RCC 7860 (cell line): Measurements from ENCODE around the gene C19orf38.
A peak's percentile ranks its signal among the peaks of the same experiment; 100 is the strongest.
"Not testable (repeated sequence)": the region's sequence is repeated elsewhere in the genome, so short reads cannot be mapped to it uniquely, and the experiment has no call there.

Source experiments
- DNase-seq: peaks from one replicate; pipeline ENCODE4 v3.0.0-alpha.2; 2015; ENCODE audit warnings: low spot score
- FAIRE-seq: peaks from 2 replicates; lab custom pipeline; 2012; peaks lifted over from hg19 to GRCh38; lab: Jason Lieb, UNC

C19orf38 gene

DNA sequence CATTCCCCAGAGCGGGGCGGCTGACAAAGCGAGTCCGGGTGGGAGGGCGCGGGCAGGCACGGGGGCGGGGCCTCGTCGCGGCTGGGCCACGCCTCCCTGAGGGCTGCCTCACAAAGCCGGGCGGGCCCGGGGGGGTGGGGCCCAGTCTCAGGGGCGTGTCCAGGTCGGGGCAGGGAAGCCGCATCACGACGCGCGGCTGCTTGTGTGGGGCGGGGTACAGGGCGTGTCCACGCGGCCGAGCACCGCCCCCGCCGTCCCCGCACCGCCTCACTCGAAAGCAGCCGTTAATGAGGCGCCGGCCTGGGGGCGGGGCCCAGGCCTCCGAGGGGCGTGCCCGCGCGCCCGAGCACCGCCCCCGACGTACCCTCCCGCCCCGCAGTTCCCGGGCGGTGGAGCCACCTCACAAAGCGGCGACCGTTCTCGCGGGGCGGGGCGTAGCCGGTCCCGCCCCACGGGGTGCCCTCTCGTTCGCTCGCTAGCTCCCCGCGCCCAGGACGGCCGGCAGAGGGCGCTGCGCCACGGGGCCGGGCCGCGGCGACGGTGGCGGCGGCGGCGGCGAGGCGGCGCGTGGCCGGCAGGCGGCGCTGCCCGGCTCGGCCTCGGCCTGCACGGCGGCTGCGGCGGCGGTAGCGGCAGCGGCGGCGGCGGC, 22.9 kb downstream of the C19orf38 start, which contains the start of gene CARM1:
TSS of gene CARM1 (plus strand) at position 599 of the 649 bp plus-strand sequence. CDS start 150 bp downstream, outside the sequence.
- FAIRE-seq = no peak
- peak; percentile 96 for DNase-seq

DNA sequence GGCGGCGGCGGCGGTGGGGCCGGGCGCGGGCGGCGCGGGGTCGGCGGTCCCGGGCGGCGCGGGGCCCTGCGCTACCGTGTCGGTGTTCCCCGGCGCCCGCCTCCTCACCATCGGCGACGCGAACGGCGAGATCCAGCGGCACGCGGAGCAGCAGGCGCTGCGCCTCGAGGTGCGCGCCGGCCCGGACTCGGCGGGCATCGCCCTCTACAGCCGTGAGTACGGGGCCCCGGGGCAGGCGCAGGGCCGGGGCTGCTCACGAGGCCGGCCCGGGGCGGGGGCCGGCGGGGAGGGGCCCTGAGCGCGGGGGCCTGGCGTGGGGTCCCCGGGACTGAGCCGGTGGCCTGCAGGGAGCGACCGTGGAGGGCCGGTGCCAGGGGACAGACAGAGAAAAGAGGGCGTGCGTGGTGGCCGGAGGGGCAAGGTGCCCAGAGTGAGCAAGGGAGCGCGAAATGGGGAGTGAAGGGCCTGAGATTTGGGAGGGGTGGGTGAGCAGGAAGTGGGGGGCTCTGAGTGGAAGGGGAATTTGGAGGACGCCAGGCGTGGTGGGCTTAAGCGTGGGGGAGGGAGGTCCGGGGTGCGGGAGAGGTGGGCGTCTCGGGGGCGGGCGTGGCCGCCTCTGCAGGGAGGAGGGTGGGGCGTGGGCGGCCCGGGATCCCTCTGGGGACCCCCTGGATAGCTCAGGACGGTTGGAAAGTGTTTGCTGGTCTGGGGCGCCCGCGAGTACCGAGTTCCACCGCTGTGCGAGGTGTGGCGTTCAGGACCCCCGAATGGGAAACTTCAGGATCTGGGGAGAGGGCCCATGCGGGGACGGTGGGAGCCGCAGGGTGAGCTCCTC, 23.7 kb downstream of the C19orf38 start:
- no peak for DNase-seq
- FAIRE-seq = no peak

DNA sequence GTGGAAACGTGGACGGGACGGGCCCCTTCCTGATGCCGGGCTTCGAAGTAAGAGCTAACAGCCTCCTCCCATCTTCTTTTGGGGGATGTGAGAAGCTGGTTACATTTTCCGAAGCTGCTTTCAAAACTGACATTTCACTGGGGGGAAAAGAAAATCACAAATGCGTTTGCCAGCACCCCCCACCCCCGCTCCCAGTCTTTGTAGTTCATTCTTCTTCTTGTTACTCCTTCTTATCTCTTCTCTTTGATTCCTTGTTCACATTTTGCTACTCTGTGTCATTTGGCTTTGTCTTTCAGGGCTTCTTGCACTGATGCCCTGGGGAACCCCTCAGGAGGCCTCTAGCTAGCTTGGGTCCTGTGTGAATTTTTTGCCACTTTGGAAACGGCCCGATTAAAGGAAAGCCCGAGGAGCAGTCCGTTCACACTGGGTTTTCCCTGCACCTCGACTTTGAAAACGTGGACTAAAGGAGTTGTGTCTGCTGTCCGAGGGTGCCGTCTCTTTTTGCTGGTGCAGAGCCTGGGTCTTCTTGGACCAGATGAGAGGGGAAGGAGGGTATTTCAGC, 24.4 kb downstream of the C19orf38 start:
- FAIRE-seq (no peak), DNase-seq (no peak)

DNA sequence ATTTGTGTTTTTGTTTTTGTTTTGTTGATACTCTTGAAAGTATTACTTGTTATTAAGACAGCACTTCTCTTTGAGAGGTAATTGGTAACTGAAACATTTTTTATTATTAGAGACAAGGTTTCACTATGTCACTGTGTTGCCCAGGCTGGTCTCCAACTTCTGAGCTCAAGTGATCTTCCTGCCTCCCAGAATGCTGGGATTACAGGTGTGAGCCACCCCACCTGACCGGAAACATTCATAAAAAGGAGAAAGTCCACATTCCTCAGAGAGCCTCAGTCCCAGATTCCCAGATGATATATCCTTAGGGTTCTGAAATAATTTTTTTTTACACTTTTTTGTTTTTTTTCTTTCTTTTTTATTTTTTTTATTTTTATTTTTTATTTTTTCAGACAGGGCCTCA, 25.8 kb downstream of the C19orf38 start:
- FAIRE-seq (no peak), DNase-seq (no peak)

DNA sequence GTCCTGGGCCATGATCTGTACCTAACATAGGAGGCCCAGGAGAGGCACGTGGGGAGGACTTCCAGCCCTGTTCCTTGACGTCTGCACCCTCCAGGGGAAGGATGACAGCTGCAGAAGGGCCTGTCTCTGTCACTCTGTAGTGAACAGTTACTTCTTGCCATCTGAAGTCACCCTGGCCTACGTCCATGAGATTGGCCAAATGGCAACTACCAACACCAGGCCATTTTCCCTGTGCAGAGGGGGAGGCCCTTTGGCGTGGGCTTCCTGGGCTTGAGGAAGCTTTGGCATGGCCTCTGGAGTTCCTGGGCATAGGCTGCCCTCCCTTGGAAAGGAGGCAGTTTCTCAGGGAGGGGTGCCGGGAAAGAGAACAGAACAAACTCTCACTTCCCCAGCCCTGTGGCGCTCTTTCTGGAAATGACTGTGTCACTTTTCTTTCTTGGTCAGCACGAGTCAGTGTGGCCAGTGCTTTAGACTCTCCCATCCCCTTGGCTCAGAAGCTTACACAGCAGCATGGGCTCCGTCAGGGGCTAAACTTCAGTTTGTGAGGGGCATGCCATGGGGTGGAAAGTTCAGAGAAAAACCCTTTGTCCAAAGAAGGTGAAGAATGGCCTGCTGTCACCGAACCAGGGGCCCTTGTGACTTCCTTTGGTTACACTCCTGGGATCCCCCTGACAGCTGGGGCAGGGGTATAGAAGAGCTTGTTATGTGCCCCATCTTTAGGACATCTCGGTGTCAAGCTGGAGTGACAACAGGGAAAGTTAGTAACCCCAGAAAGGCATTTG, 28.4 kb downstream of the C19orf38 start:
- FAIRE-seq (no peak), DNase-seq (no peak)

DNA sequence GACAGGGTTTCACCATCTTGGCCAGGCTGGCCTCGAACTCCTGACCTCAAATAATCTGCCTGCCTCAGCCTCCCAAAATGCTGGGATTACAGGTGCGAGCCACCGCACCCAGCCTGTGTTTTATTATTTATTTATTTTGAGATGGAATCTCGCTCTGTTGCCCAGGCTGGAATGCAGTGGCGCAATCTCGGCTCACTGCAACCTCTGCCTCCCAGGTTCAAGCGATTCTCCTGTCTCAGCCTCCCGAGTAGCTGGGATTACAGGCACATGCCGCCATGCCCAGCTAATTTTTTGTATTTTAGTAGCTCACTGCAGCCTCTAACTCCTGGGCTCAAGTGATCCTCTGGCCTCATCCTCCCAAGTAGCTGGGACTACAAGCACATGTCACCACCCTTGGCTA, 29.4 kb downstream of the C19orf38 start:
- FAIRE-seq = not testable (repeated sequence)

DNA sequence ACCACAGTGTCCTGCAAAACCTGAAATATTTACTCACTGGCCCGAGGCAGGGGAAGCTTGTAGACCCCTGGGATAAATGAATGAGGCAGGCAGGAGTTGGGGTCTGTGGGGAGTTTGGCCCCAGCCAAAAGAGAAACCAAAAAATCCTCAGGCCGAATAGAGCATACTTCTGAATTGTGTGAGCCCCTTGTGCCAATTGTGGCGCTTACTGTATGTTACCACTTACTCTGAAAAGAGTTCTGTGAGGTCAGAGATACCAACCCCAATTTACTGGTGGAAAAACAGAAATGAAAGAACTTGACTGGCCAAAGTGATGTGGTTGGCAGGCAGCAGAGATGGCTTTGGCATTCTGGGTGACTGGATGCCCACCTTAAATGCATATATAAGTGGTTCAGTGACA, 30.0 kb downstream of the C19orf38 start:
- FAIRE-seq = no peak
- DNase-seq = no peak

More for the DNA sequence above, 29.4 kb downstream of the C19orf38 start:
- DNase-seq = not testable (repeated sequence)

DNA sequence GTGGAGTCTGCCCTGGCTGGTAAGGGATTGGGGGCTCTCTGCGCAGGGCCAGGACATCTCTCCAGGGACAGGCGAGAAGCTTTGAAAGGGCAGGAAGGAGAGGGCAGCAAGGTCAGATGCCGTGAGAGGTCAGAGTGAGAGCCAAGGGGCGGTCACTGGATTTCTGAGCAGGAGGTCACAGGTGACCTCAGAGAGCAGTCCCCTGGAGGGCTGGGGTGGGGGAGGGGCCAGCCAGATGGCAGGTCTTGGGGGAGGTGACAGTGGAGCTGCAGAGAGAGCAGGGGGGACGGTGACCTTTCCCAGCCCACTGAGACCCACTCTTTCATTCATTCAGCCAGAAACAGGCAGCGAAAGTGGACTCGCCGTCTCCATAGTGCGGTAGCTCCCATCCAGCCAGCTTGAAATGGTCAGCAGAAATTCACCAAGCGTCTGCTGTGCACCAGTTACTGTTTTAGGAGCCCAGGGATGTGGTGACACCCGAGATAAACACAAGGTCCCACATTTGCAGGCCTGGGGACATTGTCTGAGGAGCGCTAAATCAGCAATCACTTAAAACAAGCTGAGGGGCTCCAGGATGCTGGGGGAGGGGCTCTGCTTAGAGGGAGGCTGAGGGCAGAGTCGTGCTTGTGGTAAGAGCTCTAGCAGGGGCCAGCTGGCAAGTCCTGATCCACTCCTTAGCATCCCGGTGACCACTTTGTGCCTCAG, 33.3 kb downstream of the C19orf38 start:
- DNase-seq = no peak
- no peak for FAIRE-seq

DNA sequence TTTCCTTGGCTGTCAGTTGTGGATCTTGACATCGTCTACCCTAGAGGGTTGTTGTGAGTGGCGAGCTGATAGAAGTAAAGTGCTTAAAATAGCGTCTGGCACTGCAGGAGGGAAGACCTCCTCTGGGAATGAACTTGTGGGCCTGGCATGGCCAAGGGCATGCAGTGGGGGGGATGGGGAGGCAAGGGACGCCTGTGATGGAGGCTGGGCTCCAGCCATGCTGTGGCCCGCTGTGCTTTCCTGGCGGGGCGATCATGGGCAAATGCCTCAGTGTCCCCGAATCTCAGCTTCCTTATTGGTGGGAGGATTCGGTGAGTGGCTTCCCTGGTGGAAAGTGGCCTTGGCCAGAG, 33.9 kb downstream of the C19orf38 start:
- DNase-seq (no peak), FAIRE-seq (no peak)

DNA sequence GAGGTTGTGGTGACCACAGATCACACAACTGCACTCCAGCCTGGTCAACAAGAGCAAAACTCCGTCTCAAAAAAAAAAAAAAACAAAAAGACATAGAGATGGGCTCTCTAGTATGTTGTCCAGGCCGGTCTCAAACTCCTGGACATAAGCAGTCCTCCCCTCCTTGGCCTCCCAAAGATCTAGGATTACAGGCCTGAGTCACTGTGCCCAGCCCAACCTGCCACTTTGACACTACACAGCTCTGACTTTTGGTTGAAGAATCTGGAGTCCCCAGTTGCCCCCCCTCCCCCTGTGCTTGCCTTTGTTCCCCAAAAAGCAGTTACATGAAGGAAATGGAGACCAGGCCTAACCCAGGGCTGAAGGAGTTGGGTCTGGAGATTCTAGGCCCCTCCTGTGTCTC, 36.1 kb downstream of the C19orf38 start:
- DNase-seq (no peak), FAIRE-seq (no peak)

DNA sequence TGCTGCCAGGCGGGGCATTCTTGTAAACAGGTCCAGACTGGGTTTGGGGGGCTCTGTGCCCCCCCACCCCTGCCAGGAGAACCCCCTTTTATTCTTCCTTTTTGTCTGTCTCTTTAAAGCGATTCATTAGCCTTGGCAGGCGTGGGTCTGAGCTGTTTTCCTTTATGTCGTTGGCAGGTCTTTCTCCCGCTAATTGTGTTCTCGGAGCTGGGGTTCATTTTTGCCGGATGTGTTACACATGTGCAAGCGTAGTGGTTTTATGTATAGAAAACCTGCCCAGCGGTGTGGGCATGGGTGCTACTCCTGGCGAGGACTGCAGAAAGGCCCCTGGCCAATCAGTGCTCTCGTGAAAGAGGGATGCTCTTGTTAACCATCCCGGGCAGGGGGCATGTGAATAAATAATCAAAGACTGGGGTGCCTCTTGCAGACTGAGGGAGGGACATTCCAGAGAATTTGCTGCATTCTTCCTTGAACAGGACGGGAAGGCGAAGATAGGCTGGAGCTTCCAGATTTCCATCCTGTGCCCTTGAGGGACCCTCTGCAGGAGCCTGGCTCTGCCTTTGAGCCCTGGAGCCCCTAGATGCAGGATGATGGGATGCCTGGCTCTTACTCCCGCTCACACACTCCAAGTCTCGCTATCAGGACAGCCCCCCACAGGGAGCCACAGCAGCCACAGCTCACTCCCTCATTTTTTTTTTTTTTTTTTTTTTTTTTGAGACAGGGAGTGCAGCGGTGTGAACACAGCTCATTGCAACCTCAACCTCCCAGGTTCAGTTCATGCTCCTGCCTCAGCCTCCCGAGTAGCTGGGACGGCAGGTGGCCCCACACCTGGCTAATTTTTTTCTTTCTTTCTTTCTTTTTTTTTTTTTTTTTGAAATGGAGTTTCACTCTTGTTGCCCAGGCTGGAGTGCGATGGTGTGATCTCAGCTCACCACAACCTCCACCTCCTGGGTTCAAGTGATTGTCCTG, 37.3 kb downstream of the C19orf38 start:
- DNase-seq (no peak), FAIRE-seq (no peak)

DNA sequence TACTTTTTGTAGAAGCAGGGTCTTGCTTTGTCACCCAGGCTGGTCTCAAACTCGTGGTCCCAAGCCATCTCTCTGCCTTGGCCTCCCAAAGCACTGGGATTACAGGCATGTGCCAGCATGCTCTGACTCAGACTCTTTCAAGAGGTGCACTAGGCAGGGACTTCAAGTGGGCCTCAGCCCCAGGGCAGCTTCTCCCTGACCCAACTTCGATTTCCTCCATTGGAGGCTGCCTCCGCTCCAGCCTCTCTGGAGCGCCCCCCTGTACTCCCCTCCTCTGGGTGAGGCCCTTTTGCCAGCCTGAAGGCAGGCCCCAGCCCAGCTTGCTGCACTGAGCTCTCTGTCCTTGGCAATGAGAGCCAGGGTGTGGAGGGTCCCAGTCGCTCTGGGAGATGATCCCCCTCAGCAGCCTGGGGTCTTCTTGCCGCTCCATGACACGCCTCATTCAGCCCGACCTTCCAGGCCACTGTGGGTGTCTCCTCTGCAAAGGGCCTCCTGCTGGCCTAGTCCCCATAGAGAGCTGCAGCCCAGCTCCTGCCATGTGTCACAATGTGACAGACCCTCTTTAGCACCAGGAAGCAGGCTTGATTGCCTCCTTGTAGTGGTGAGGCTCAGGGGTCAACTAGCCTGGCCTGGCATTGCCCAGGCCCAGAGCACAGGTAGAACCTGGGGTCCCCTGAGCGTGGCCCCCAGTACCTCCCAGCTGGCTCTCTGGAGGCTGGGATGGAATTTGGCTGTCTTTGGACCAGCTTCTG, 39.6 kb downstream of the C19orf38 start:
- FAIRE-seq (no peak), DNase-seq (no peak)

DNA sequence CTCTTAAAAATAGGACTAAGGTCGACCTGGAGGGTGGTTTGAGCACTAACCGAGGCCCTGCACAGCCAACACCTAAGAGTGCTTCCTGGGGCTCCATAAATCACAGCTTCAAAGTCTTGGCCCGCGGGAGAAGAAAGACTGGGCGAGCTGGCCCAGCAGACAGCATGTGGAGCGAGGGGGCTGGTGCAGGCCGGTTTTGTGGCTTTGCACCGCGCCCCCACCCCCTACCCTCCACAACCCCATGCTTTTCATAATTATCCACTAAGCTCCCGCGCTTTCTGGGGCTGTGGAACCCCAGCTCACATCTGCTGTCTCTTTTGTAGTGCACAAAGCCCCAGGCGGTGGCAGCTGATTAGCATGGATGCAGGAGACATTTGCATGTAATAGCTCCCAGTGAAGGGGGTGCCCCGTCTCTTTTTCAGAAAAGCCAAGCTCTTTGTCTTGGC, 40.2 kb downstream of the C19orf38 start:
- DNase-seq = no peak
- FAIRE-seq = no peak

DNA sequence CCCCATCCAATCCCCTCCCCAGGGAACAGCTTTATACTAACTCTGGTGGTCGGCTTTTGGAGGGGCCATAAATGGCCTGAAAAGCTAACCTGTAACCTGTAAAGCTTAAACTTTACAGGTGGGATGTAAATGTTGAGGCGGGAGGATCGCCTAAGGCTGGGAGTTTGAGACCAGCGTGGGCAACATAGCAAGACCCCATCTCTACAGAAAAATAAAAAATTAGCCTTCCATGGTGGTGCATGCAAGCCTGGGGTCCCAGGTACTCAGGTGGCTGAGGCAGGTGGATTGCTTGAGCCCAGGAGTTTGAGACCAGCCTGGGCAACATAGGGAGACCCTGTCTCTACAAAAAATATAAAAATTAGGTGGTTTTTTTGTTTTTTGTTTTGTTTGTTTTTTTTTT, 41.7 kb downstream of the C19orf38 start:
- DNase-seq (no peak), FAIRE-seq (no peak)

DNA sequence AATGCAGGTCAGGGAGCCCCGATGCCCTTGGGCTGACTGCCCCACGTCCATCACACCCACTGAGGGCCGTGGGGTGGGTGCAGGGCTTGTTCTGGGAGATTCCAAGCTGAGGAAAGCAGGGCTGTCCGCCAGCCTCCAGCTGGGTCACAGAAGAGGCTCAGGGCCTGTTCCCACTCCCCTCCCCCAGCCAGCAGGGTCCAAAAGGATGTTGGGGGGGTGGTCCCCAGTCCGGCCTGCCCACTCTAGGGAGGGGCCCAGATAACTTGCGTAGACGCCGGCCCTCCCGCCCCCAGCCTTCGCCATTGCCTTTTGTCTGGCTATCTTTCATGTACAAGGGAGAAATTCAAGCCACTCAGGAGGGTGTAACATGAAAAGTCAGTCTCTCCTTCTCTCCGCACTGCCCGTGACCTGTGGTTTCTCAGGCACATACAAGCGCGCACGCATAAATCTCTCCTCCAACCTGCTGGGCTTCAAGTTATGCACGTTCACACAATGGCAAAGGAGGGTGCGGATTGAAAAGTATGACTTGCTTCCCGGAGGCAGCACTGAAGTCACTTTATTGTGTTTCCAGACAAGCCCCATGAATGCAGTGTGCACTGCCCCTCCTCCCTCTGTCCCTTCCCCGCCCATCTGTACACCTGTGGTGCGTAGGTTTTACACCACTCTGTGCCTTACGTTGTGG, 43.3 kb downstream of the C19orf38 start:
- DNase-seq = no peak
- no peak for FAIRE-seq

DNA sequence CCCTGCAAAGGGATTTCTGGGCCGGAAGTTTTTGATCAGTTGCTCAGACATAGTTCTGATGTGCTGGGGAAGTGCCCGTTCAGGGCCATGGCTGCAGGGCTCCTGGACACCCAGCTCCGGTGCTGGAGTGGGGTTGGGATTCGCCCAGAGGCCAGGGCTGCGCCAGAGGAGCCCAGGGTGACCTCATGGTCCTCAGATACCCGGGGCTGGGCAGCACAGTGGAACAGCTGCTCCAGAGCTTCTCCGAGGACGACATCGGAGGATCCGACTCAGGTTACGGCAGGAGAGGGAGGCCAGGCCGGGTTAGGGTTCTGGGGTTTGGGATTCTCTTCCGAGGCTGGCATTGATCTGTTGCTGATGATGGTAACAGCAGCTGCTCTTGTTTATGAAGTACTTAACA, 44.0 kb downstream of the C19orf38 start:
- DNase-seq (no peak), FAIRE-seq (no peak)

DNA sequence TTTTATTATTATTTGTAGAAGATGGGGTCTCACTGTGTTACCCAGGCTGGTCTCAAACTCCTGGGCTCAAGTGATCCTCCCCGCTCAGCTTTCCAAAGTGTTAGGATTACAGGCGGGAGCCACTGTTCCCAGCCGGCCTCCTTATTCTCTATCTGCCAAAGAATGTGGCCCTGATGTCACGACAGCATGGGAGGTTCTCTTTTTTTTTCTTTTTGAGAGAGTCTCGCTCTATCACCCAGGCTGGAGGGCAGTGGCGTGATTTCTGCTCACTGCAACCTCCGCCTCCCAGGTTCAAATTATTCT, 46.6 kb downstream of the C19orf38 start:
- DNase-seq (no peak), FAIRE-seq (no peak)

DNA sequence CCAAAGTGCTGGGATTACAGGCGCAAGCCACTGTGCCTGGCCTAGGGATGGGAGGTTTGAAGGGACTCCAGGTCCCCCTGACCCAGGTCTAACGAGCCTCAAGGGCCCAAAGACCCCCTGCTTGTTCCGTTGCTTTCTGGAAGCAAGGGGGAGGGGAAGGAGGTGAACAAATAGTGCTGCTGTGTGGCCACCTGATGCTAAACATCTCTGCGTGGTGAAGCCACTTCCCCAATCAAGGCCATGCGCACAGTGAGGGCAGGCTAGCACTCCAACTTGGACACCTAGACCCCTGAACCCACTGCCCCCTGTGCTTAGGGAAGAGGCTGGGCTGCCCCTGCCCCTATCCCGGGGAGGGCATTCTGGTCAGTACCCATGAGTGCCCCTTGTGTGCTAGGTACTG, 47.1 kb downstream of the C19orf38 start:
- DNase-seq (no peak), FAIRE-seq (no peak)
